Upper lobe of left lung (tissue), 6 donors: ENCODE data around the gene POLR3H. TPM values are rescaled to one million over a fixed set of nuclear protein-coding genes. Genes with fewer than 3 reads are reported as not detected.

Source experiments
- ATAC-seq, 2 donors: fragments of 200-7000 bp; cut with Tn5 transposase; one replicate each; pipeline ENCODE4 v1.9.1; 2022; ENCODE audit warnings: mild to moderate bottlenecking in 2 of 2, moderate library complexity in 2 of 2; ENCODE audit not compliant: low FRiP score in 2 of 2
- DNase-seq, 2 donors: peaks; one replicate each; pipeline ENCODE4 v3.0.0-alpha.2; 2019 to 2020
- H3K27ac ChIP-seq, 4 donors: fragments of 200-600 bp; sonication (generic); one replicate each; pipeline ENCODE4 v1.5.1; 2016 to 2019
- H3K27me3 ChIP-seq, 4 donors: fragments of 200-600 bp; sonication (generic); one replicate each; pipeline ENCODE4 v1.5.1; 2017 to 2019
- H3K36me3 ChIP-seq, 4 donors: fragments of 200-600 bp; sonication (generic); one replicate each; pipeline ENCODE4 v1.5.1; 2016 to 2019
- H3K4me1 ChIP-seq, 4 donors: fragments of 200-600 bp; sonication (generic); one replicate each; pipeline ENCODE4 v1.5.1; 2018 to 2019
- H3K4me3 ChIP-seq, 4 donors: fragments of 200-600 bp; sonication (generic); one replicate each; pipeline ENCODE4 v1.5.1; 2017 to 2019; ENCODE audit warnings: mild to moderate bottlenecking in 2 of 4, moderate library complexity in 1 of 4
- H3K9me3 ChIP-seq, 4 donors: fragments of 200-600 bp; sonication (generic); one replicate each; pipeline ENCODE4 v1.5.1; 2018 to 2019
- CTCF ChIP-seq, 6 experiments: fragments of 450-650 bp in 4 of 6; fragments of 200-600 bp in 2 of 6; sonication (generic) in 2 of 6; IDR thresholded peaks; one replicate each; pipeline ENCODE4 v1.5.1; 2016 to 2019; ENCODE audit warnings: antibody characterized with exemption in 6 of 6
- EP300 ChIP-seq, 4 donors: sonication (generic); formaldehyde crosslinking; IDR thresholded peaks; one replicate each; pipeline ENCODE4 v1.5.1; 2017; ENCODE audit warnings: antibody characterized with exemption in 4 of 4, control low read depth in 2 of 4
- POLR2A ChIP-seq, 4 donors: fragments of 450-650 bp; IDR thresholded peaks; one replicate each; pipeline ENCODE4 v1.5.1; 2016 to 2017; ENCODE audit warnings: antibody characterized with exemption in 4 of 4, mild to moderate bottlenecking in 2 of 4
- POLR2AphosphoS5 ChIP-seq, 2 donors: sonication (generic); formaldehyde crosslinking; IDR thresholded peaks; one replicate each; pipeline ENCODE4 v1.5.1; 2017; ENCODE audit warnings: antibody characterized with exemption in 2 of 2
- WGBS, 2 donors: methylation state at CpG; one replicate each; pipeline ENCODE4 v1.1.5; 2017 to 2018; 5-methylcytosine and 5-hydroxymethylcytosine counted together
- total RNA-seq, 6 donors: library from RNA; depleted of rRNA in 4 of 6; stranded (reverse); fragments of >200 nt in 4 of 6; gene quantifications; one replicate each; pipeline versions ENCODE4 v1.1.0 to v1.2.1, GENCODE V29; 2016 to 2021
- donor health status: DM: no; HTN: no; CAD: no; lungs with moderate emphysema.
- donor health status: DM: no; HTN: yes; CAD: no; lungs with severe emphysema.

The POLR3H gene
- total RNA-seq, 6 donors from 2014 or later, result 35.6 to 73.5 (median 53.0) TPM

- no peaks in the 10 kb centered on the region for H3K27me3 ChIP-seq
- no peaks in the 10 kb centered on the region for H3K9me3 ChIP-seq
- H3K36me3 ChIP-seq, result peaks cover 0 to 5% (median 0%) of the 10 kb centered on the region in 4 donors
- peak overlapping the region in 3 of 4 donors; percentile 24 to 60 (median 58) for H3K27ac ChIP-seq
- H3K4me3 ChIP-seq, result no peak overlapping the region
- H3K4me1 ChIP-seq, result peaks cover 18 to 49% (median 39%) of the 10 kb centered on the region in 4 donors
- TF ChIP-seq EP300 (IDR thresholded peaks at IDR 0.05), result peak in 1 of 4 donors; percentile 57
- TF ChIP-seq CTCF (IDR thresholded peaks at IDR 0.05), result no peak
- peak in 1 of 2 donors; percentile 48 for DNase-seq
- 71 to 84% methylated on average over 14 to 15 of the region's 15 CpGs for WGBS, 2 donors
- ATAC-seq, result peak in 1 of 2 donors; percentile 23
Observed at GRCh38 chr22:41481131-41481830, 63.0 kb downstream of the POLR3H start.

GRCh38 chr22:41480397-41480735 is 63.9 kb downstream of the POLR3H start:
- Histone ChIP-seq H3K27ac (peak overlapping the region; percentile 36 to 60 (median 52)), H3K4me1 (peaks cover 18 to 49% (median 39%) of the 10 kb centered on the region in 4 donors), H3K9me3 (no peaks in the 10 kb centered on the region), H3K4me3 (no peak overlapping the region), H3K27me3 (no peaks in the 10 kb centered on the region), H3K36me3 (peaks cover 0 to 5% (median 0%) of the 10 kb centered on the region in 4 donors)
- ATAC-seq (no peak), DNase-seq (no peak)
- TF ChIP-seq POLR2A (IDR thresholded peaks at IDR 0.05), result no peak
- TF ChIP-seq CTCF (IDR thresholded peaks at IDR 0.05), result no peak
- TF ChIP-seq POLR2AphosphoS5 (IDR thresholded peaks at IDR 0.05), result no peak
- TF ChIP-seq EP300 (IDR thresholded peaks at IDR 0.05), result no peak
- WGBS, 2 donors, result 71 to 79% methylated on average over 6 to 7 of the region's 7 CpGs

- H3K27me3 ChIP-seq, result no peaks in the 10 kb centered on the region
- peaks cover 0 to 5% (median 0%) of the 10 kb centered on the region in 4 donors for H3K36me3 ChIP-seq
- WGBS, 2 donors, result 84 to 90% methylated on average over 5 to 6 of the region's 6 CpGs
- DNase-seq (no peak), ATAC-seq (no peak)
- no peak for TF ChIP-seq POLR2A (IDR thresholded peaks at IDR 0.05)
- no peak for TF ChIP-seq EP300 (IDR thresholded peaks at IDR 0.05)
- TF ChIP-seq CTCF (IDR thresholded peaks at IDR 0.05), result no peak
- no peak for TF ChIP-seq POLR2AphosphoS5 (IDR thresholded peaks at IDR 0.05)
- peak overlapping the region; percentile 36 to 60 (median 52) for H3K27ac ChIP-seq
- H3K9me3 ChIP-seq, result no peaks in the 10 kb centered on the region
- H3K4me1 ChIP-seq, result peaks cover 18 to 46% (median 35%) of the 10 kb centered on the region in 4 donors
- no peak overlapping the region for H3K4me3 ChIP-seq
Observed at GRCh38 chr22:41479671-41480396, 64.4 kb downstream of the POLR3H start.

- peaks cover 0 to 5% (median 0%) of the 10 kb centered on the region in 4 donors for H3K36me3 ChIP-seq
- 43 to 55% methylated on average over 7 of the region's 7 CpGs for WGBS, 2 donors
- H3K27ac ChIP-seq, result peak overlapping the region; percentile 40 to 60 (median 53)
- peak; percentile 49 to 69 for ATAC-seq
- TF ChIP-seq POLR2A (IDR thresholded peaks at IDR 0.05) (no peak), POLR2AphosphoS5 (IDR thresholded peaks at IDR 0.05) (peak in 1 of 2 donors; percentile 15), EP300 (IDR thresholded peaks at IDR 0.05) (peak in 1 of 4 donors; percentile 54)
- H3K9me3 ChIP-seq, result no peaks in the 10 kb centered on the region
- peaks cover 18 to 46% (median 35%) of the 10 kb centered on the region in 4 donors for H3K4me1 ChIP-seq
- no peak overlapping the region for H3K4me3 ChIP-seq
- peak in 1 of 2 donors; percentile 62 for DNase-seq
- no peaks in the 10 kb centered on the region for H3K27me3 ChIP-seq
Observed at GRCh38 chr22:41478891-41479521, 65.3 kb downstream of the POLR3H start.

GRCh38 chr22:41478473-41478872 is 65.8 kb downstream of the POLR3H start:
- H3K4me1 ChIP-seq, result peaks cover 18 to 46% (median 35%) of the 10 kb centered on the region in 4 donors
- H3K27me3 ChIP-seq, result no peaks in the 10 kb centered on the region
- no peak for DNase-seq
- peak overlapping the region; percentile 40 to 60 (median 53) for H3K27ac ChIP-seq
- no peak overlapping the region for H3K4me3 ChIP-seq
- TF ChIP-seq CTCF (IDR thresholded peaks at IDR 0.05), result no peak
- no peak for ATAC-seq
- WGBS, 2 donors, result 81 to 85% methylated on average over 2 of the region's 2 CpGs
- no peaks in the 10 kb centered on the region for H3K9me3 ChIP-seq
- H3K36me3 ChIP-seq, result peaks cover 0 to 5% (median 0%) of the 10 kb centered on the region in 4 donors
